Fibroblast of skin of back (primary cell): ENCODE results near the gene SEMA7A.

Source experiments
- DNase-seq: peaks from one replicate; pipeline ENCODE4 v3.0.0-alpha.2; 2013

The SEMA7A gene

GRCh38 chr15:74387141-74387541 is 46.6 kb downstream of the SEMA7A start:
- no peak for DNase-seq

GRCh38 chr15:74386496-74387140 is 47.1 kb downstream of the SEMA7A start:
- DNase-seq, result no peak

GRCh38 chr15:74385733-74386132 is 48.0 kb downstream of the SEMA7A start:
- no peak for DNase-seq

GRCh38 chr15:74384881-74385643 is 48.7 kb downstream of the SEMA7A start:
- peak; percentile 67 for DNase-seq

GRCh38 chr15:74384566-74384880 is 49.2 kb downstream of the SEMA7A start:
- DNase-seq, result no peak

GRCh38 chr15:74383695-74384565 is 49.8 kb downstream of the SEMA7A start:
- DNase-seq, result no peak

- DNase-seq, result no peak
These were observed 50.5 kb downstream of the SEMA7A start for GRCh38 chr15:74383286-74383685.

- peak; percentile 72 for DNase-seq
These were observed 51.5 kb downstream of the SEMA7A start for GRCh38 chr15:74382004-74382816.

- DNase-seq, result no peak
These were observed 52.3 kb downstream of the SEMA7A start for GRCh38 chr15:74381481-74381880.

- no peak for DNase-seq
These were observed 52.6 kb downstream of the SEMA7A start for GRCh38 chr15:74381190-74381453.

GRCh38 chr15:74380361-74381189 is 53.2 kb downstream of the SEMA7A start:
- DNase-seq, result no peak

GRCh38 chr15:74378848-74379247 is 54.9 kb downstream of the SEMA7A start:
- DNase-seq, result peak; percentile 64

- no peak for DNase-seq
These were observed 55.7 kb downstream of the SEMA7A start for GRCh38 chr15:74377831-74378766.

GRCh38 chr15:74376825-74377581 is 56.8 kb downstream of the SEMA7A start:
- no peak for DNase-seq

GRCh38 chr15:74376226-74376625 is 57.5 kb downstream of the SEMA7A start:
- no peak for DNase-seq

GRCh38 chr15:74375303-74375693 is 58.5 kb downstream of the SEMA7A start:
- DNase-seq, result peak; percentile 79

- no peak for DNase-seq
These were observed 59.0 kb downstream of the SEMA7A start for GRCh38 chr15:74374648-74375302.

GRCh38 chr15:74373731-74374647 is 59.8 kb downstream of the SEMA7A start:
- peak; percentile 86 for DNase-seq
